HK-2 (cell line): ENCODE measurements around the gene MYO18A.
"Not testable (repeated sequence)": the region's sequence is repeated elsewhere in the genome, so short reads cannot be mapped to it uniquely, and the experiment has no call there.

Source experiments
- DNase-seq: peaks from one replicate; pipeline ENCODE4 v3.0.0-alpha.2; 2018; ENCODE audit not compliant: unreplicated experiment

Gene MYO18A

DNA sequence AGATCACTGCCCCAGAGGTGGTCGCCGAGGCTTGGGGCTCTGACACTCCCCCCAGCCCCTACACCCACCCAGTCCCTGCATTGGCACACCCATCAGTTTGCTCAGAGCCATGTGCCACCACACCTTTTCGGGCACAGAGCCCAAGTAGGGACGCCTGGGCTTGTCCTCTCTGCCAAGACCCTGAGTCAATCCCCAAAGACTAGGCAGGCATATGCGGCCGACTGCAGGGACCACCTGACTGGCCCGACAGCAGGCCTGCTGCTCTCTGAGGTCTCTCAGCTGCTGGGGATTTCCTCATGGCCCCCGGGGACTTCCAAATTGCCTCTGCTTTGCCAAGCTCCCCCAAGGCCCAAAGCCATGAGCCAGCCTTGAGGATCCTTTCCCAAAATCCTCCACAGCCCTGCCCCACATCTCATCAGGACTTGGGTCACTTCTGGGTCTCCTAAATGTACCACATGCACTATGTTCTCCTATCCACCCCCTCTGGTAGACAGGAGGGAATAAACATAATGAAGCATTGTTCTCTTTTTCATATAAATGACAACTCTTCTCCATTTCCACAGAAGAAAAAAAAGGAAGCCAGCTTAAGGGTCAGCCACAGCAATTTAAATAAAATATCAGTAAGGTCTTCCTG is 30.6 kb downstream of the MYO18A start:
- DNase-seq, result no peak

- peak; percentile 94 for DNase-seq
Measured at GRCh38 chr17:29148790-29149430, 31.3 kb downstream of the MYO18A start.

- no peak for DNase-seq
Measured at GRCh38 chr17:29148257-29148789, 31.9 kb downstream of the MYO18A start.

DNA sequence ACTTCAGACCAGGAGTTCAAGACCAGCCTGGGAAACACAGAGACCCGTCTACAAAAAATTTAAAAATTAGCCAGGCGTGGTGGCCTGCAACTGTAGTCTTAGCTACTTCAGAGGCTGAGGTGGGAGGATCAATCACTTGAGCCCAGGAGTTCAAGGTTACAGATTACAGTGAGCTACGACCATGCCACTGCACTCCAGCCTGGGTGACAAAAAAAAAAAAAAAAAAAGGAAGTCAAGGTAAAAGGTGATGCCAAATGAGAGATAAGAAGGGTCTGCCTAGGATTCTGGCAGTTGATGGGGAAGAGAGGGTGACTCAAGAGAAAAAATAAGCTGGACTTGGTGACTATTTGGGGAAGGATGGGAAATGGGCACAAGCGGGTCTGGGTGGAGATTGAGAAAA is 32.5 kb downstream of the MYO18A start:
- DNase-seq, result no peak

GRCh38 chr17:29147228-29147627 is 33.0 kb downstream of the MYO18A start:
- not testable (repeated sequence) for DNase-seq

DNA sequence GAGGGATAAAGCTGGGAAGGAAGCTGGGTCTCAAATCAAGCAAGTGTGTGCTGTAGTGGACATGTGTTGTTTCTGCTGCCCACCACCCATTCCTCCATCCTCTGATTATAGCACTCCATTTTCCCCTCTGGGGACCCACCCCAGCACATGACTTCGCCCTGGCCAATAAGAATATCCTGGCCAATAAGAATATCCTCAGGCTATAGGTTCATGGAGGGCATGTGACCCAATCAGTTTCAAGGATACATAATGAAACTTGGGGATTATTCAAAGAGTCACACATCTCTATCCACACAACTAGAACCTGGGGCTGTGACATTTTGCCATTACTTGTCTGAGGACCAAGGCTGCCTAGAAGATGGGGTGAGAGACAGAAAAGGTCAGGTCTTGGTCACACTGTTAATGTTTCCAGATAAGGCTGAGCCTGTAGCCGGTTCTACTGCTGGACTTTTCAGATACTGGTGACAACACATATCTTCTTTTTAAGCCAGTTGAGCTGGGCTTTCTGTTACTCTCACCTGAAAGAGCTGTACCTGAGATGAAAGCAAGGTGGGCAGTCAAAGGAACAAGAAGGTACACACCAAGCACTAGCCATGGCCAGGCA is 33.7 kb downstream of the MYO18A start:
- no peak for DNase-seq

DNA sequence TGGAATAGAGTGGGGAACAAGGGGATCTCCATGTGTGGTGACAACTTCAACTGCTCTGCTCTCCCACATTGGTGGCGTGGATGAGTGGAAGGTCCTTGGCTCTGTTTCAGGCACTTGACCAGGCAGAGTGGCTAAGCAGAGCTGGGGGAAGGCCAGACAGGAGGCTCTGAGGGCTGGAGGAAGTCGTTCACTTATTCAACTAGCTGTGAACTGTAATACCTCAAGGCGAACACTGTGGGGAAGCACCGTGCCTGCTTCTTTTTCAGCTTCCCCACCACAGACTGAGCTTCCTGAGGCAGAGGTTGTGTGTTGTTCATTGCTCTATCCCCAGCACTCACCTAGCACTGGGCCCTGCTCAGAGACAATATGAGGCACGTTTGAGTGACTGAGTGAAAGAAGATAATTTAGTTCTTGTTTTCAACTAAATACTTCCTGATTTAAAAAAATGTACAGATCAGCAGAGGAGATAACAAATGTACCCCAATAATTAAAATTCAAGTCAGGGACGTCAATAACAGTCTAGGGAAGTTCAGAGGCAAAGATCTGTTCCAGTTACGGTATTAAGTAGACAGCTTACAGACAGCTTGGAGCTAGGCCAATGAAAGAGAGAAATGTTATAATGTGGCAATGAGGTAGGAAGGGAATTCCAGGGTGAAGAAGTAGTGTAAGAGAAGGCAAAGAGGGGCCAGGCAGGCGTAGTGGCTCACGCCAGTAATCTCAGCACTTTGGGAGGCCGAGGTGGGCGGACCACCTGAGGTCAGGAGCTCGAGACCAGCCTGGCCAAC is 34.7 kb downstream of the MYO18A start:
- DNase-seq, result peak; percentile 63

GRCh38 chr17:29143894-29144293 is 36.3 kb downstream of the MYO18A start:
- DNase-seq, result no peak

GRCh38 chr17:29141514-29141876 is 38.7 kb downstream of the MYO18A start:
- no peak for DNase-seq

GRCh38 chr17:29140631-29141513 is 39.3 kb downstream of the MYO18A start:
- DNase-seq, result no peak

GRCh38 chr17:29140051-29140621 is 40.1 kb downstream of the MYO18A start:
- peak; percentile 71 for DNase-seq

GRCh38 chr17:29138971-29139691 is 41.1 kb downstream of the MYO18A start:
- no peak for DNase-seq

DNA sequence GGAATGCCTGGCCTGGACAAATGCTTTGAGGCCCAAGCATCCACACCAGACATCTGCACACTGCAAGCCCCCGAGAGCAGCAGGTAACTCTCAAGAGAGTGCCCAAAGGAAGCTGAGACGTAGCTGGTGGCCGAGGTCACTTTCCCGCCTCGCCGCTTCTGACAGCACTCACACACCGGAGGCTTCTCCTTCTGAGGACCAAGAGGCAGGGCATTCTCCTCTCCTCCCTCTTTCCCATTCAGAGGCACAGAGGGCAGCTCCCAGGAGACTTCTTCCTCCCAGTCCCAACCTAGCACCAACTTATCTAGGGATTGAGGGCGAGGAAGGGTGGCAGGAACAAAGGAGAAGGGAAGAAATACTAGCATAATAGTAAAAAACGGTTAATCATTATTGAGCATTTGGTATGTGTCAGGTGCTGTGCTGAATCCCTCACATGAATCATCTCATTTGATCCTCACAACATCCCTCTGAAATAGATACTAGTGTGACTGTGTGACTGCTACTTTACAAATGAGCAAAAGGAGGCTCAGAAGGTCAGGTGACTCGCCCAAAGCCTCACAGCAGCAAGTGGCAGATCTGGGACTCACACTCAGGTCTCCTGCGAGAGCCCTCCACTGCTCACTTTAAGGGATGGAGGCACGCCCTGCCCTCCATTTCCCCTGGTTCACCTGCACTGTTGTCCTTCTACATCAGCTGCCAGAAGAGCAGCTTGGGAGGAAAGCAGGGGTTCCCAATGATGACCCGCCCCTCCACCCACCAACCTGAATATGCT is 41.8 kb downstream of the MYO18A start:
- DNase-seq, result no peak

DNA sequence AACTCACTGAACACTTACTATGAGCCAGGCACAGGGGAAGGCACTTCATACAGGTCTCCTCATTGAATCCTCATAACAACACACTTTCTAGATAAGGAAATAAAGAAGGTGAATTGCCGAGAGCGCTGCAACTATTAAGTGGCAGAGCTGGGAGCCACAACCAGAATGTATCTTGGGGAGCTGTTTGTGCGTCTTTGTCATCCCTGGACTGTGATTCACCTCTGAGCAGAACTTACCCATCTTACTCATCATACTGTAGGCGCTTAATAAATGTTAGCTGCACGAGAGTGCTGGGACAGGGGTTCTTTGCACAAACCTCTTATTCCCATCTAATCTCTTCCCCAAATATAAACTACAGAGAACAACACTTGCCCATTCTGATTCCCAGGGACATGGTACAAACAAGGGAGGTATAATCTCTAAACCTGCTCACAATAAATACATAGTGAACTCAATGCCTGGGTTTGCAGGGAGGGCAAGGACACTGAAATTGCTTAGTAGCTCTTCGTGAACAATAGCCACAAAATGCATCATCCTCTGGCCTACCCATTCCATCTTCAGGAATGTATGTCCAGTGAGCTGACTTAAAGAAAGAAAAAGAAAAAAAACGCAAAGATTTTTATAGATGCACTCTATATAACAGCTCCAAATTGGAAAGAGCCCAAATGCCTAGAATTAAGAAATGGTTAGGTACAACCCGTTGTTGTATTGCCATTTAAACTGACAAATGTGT is 43.0 kb downstream of the MYO18A start:
- no peak for DNase-seq

- DNase-seq, result no peak
Measured at GRCh38 chr17:29135464-29135863, 44.7 kb downstream of the MYO18A start.

GRCh38 chr17:29133121-29133713 is 47.0 kb downstream of the MYO18A start:
- peak; percentile 46 for DNase-seq

- no peak for DNase-seq
Measured at GRCh38 chr17:29131814-29132682, 48.1 kb downstream of the MYO18A start.
